K562 treated with DMSO at 1 percent for 24 hours (cell line): Measurements from ENCODE around the gene TKFC. TPM values are rescaled to one million over a fixed set of nuclear protein-coding genes. Genes with fewer than 3 reads are reported as not detected.

Experiments
- total RNA-seq: library from RNA; unstranded; fragments of 300-600 nt; gene quantifications from 2 replicates; pipeline ENCODE4 v1.2.3, GENCODE V29; 2022; ENCODE audit warnings: low read depth; ENCODE audit not compliant: insufficient read depth

Gene TKFC, protein sequence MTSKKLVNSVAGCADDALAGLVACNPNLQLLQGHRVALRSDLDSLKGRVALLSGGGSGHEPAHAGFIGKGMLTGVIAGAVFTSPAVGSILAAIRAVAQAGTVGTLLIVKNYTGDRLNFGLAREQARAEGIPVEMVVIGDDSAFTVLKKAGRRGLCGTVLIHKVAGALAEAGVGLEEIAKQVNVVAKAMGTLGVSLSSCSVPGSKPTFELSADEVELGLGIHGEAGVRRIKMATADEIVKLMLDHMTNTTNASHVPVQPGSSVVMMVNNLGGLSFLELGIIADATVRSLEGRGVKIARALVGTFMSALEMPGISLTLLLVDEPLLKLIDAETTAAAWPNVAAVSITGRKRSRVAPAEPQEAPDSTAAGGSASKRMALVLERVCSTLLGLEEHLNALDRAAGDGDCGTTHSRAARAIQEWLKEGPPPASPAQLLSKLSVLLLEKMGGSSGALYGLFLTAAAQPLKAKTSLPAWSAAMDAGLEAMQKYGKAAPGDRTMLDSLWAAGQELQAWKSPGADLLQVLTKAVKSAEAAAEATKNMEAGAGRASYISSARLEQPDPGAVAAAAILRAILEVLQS
- total RNA-seq: 38.6 and 49.7 TPM in 2 replicates

DNA sequence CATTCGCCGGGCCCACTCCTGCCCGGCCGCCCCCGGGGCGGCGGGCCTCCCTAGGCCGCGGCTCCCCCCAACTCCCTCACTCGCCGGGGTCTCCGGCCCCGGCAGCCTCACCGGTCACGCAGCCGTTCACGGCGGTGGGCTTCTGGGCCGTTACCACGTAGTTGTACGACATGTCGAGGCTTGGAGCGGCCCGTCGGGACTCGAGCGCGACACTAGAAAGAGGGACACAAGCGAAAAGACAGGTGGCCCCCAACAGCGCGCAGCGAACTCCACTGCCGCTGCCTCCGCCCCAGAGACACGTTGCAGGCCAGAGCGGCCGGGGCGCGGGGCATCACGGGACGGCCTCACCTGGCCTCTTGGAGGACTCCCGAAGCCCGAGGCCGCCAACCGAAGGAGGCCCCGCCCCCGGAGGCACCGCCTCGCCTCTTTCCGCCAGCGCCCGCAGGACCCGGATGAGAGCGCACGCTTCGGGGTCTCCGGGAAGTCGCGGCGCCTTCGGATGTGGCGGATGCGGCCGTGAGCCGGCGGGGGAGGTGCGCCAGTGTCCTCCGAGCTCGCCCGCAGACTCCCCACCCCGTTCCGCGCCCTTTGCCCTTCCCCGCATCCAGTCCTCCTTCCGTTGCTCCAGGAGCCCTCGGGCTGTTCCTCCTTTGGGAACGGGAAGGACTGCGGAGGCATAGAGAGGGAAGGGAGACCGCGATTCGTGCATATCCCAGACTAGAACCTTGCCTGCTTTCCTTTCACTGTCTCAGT, at the start of gene TKFC, which contains the start of gene DDB1:
Gene TKFC, plus strand, starts transcription at position 432 of the 753 bp plus-strand sequence. CDS start 1,501 bp downstream, outside the sequence.
Gene DDB1, minus strand, starts transcription at position 309 of the 753 bp plus-strand sequence. Its CDS starts 137 bp downstream, at position 172.

DNA sequence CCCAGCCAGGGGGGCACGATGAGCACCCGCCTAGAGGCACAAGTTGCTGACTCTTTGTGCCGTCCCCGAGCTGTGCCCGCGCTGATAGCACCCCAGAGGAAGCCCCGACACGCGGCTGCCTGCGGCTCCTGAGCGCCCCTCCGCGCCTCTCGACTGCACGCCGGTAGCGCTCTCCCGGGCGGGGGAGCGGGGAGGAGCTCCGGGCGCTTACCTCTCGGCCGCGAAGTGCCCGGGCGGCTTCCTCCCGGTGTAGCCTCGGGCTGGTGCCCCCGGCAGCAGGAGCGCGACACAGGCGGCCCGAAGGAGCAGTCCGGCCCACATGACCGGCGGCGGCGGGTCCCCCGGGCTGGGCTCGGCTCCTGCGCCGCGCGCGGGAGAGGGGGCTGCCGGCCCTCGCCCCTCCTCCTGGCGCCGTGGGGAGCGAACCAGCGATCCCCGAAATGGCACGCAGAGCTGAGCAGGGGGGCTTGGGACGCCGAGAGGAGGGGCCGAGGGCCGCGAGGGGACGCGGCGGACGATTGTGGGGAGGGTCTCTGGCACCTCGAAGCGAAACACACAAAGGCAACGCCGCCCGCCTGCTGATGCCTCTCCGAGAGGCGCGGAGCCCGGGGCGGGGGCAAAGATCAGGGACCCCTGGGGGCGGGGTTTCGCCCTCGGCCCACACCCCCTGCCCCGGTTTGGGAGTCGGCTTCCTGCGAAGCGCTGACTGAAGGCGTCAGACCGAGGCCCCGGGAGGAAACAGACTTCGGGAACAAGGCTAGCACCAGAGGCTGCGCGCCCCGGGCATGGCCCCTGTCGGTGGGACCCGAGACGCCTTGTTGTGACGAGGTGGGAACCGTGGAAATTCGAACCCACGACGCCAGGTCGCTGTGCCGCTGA, 38.1 kb upstream of the TKFC start, which contains the start of gene VWCE:
Gene VWCE, minus strand, starts transcription at position 600 of the 879 bp plus-strand sequence. Its CDS starts 279 bp downstream, at position 321.

DNA sequence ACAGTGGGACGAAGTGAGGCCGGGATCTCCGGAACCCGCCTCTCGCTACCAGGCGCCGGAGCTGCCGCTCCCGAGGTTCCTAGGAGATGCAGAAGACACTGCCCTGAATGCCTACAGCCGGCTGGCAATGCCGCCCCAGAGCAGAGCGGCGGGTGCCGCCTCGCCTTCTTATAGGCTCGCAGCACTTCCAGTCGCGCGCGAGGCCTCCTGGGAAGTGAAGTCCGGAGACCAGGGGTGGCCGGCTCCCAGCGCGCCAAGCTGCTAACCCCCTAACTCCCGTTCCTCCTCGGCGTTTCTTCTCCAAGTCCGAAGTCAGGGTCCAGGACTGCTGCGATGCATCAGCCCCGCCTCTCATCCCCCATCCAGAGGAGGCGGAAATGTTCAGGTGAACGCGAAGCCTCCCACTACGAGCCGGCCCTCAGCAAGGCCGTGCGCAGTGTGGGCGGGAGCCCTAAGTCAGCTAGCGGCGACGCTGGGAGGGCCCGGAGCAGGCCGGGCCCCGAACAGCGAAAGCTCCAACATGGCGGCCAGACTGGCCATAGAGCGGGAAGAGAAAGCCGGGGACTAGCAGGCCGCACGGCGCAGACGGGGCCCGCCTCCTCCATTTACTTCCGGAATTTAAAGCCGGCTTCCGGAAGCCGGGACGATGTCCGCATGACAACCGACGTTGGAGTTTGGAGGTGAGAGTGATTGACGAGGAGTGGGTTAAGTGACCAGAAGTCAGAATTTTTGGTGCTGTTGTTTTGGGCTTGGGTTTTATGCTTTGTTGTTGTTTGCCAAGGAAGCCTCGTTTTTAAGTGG, 28.9 kb downstream of the TKFC start, which contains the start of the genes CYB561A3 and TMEM138:
Gene CYB561A3, minus strand, starts transcription at position 142 of the 801 bp plus-strand sequence. CDS start 5,169 bp downstream, outside the sequence.
Gene TMEM138, plus strand, starts transcription at position 634 of the 801 bp plus-strand sequence. CDS start 2,017 bp downstream, outside the sequence.

Other genes starting within 250 kb of the TKFC start
- not detected in 2 replicates for gene CD5, start 230.7 kb upstream of the TKFC start, total RNA-seq
- gene VPS37C, start 171.8 kb upstream of the TKFC start, total RNA-seq: 25.3 and 26.6 TPM in 2 replicates
- not detected in 2 replicates for gene PGA3, start 129.7 kb upstream of the TKFC start, total RNA-seq
- gene PGA4, start 110.9 kb upstream of the TKFC start, total RNA-seq: not detected in 2 replicates
- not detected in 2 replicates for gene PGA5, start 92.1 kb upstream of the TKFC start, total RNA-seq
- 1.9 and 2.3 TPM in 2 replicates for gene VWCE, start 37.9 kb upstream of the TKFC start, total RNA-seq
- gene DDB1, start 123 bp upstream of the TKFC start, total RNA-seq: 159 and 172 TPM in 2 replicates
- gene CYB561A3, start 28.7 kb downstream of the TKFC start, total RNA-seq: 113 and 115 TPM in 2 replicates
- gene TMEM138, start 29.1 kb downstream of the TKFC start, total RNA-seq: 34.0 and 35.9 TPM in 2 replicates
- gene TMEM216, start 59.4 kb downstream of the TKFC start, total RNA-seq: 7.4 and 8.3 TPM in 2 replicates
- gene CPSF7, start 96.7 kb downstream of the TKFC start, total RNA-seq: 55.1 and 58.4 TPM in 2 replicates
- gene SDHAF2, start 96.9 kb downstream of the TKFC start, total RNA-seq: 38.9 and 46.5 TPM in 2 replicates
- 0.27 and 0.47 TPM in 2 replicates for gene LRRC10B, start 175.5 kb downstream of the TKFC start, total RNA-seq
- 0.09 and 0.43 TPM in 2 replicates for gene SYT7, start 247.8 kb downstream of the TKFC start, total RNA-seq